GM12801 (cell line): ENCODE results near the gene LRP1-AS.
A peak's percentile ranks its signal among the peaks of the same experiment; 100 is the strongest.

Source experiments
- CTCF ChIP-seq: IDR thresholded peaks from one replicate; pipeline ENCODE4 v1.5.1; 2011; ENCODE audit warnings: control low read depth; ENCODE audit not compliant: insufficient read length; ENCODE audit errors: extremely low read depth

The LRP1-AS gene

DNA sequence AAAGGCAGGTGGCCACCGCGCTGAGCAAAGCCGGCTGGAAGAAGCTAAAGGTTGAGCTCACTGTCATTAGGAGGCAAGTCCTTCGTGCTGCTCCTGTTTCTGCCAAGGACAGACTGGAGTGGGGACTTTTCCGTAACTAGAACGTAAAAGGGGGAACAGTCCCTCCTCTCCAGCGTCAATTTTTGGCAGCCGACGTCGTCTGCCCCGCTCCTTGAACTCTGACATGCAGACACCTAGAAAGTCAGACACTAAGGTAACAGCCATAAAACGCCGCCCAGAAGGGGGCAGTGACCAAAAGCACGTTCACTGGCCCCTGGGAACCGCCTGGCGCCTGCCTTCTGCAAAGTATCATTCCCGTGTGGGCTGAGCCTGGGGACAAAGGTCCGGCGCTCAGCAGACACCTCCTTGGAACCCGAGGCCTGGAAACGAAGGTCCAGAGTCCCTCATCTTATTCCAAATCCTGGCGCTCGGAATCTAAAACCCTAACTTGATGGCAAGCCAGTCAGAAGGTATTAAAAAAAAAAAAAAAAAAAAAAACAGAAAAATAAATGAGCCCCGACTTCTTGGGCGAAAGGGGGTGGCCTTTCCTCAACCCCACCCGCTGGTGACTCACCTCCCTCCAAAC lies 20.2 kb downstream of the LRP1-AS start:
- no peak for TF ChIP-seq CTCF

GRCh38 chr12:57126561-57126960 lies 20.9 kb downstream of the LRP1-AS start:
- TF ChIP-seq CTCF: no peak

- no peak for TF ChIP-seq CTCF
Measured at GRCh38 chr12:57126061-57126460, 21.4 kb downstream of the LRP1-AS start.

DNA sequence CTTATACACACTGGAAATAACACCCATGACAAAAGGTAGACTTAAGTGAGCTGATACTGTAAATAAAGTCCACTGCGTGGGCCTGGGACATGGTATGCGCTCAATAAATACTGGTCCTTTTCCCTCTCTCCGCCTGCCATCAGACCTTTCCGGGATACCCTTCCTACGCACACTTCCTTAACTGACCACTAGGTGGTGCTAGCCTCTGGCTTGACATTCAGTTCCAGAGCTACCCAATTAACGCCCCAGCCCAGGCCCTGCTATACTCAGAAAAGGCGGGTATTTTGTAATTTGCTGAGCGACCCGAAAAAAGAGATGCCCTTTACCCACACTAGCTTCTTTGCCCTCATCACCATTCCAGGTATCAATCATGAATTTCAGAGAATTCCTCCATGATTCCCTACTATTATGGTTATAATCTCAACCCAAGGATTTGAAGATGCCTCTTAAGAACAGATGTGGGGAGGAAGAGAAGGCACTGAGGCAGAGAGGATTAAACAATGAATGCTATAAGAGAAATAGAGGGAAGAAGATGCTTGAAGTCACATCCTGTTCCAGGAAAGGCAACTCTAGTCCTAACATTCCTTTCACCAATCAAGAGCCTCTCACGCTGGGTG lies 23.1 kb downstream of the LRP1-AS start:
- peak; percentile 47 for TF ChIP-seq CTCF

DNA sequence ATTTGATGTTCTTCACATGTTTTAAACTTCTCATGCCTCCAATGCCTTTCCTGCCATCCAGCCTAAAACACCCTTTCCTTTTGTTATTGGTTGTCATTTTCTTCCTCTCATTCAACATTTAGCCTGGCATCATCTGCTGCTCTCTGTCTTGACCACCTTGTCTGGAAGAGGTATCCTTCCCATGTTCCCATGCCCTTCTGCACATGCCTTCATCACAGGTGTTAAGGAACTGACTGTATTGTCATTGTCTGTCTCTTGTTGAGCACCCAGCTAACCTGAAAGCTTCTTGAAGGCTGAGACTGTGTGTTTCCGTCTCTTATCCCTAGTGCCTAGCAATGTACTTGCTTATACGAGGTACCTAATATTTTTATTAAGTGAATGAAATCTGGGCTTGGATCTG lies 23.6 kb downstream of the LRP1-AS start:
- no peak for TF ChIP-seq CTCF

DNA sequence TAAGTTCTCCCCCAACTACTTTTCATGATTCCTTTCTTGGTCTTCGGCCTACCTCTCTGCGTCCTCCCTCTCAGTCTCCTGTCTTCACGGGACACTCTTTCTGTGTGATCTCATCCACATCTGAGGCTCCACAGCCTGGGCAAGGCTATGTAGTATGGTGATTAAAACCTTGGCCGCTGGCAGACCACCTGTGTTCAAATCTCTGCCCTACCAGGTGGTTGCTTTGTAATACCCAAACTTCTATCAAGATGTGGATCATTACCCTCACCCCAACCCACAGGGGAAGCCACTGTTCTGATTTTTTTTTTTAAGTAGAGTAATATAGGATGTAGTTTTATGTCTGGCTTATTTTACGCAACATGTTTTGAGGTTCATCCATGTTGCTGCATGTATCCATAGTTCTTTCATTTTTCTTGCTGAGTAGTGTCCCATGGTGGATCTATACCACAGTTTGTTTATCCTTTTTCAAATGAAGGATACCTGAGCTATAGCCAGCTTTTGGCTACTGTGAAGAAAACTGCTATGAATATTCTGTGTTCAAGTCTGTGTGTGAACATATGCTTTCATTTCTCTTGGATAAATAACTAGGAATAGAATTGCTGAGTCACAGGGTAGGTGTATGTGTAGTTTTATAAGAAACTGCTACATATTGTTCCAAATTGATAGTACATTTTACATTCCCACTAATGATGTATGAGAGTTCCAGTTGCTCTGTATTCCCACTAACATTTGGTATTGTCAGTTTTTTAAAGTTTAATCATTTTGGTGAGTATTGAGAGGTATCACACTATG lies 27.9 kb downstream of the LRP1-AS start:
- no peak for TF ChIP-seq CTCF

- TF ChIP-seq CTCF: no peak
Measured at GRCh38 chr12:57118711-57119271, 28.6 kb downstream of the LRP1-AS start.
